Activated CD8-positive, alpha-beta T cell treated with anti-CD3 and anti-CD28 coated beads, Interleukin-2, amount 10 ng/mL, durations not matched to agents 7 days and 5 days (primary cell): ENCODE results near the gene TBC1D3H. TPM values are rescaled to one million over a fixed set of nuclear protein-coding genes. Genes with fewer than 3 reads are reported as not detected.
"Not testable (repeated sequence)": the region's sequence is repeated elsewhere in the genome, so short reads cannot be mapped to it uniquely, and the experiment has no call there.

Experiments
- ATAC-seq: fragments of 150-1000 bp; cut with Tn5 transposase; one replicate; pipeline ENCODE4 v1.10.0; 2021; ENCODE audit warnings: moderate library complexity
- CTCF ChIA-PET: fragments of 350-600 bp; sonication (Branson Sonifier 250); formaldehyde crosslinking; loops from one replicate; lab custom pipeline; 2021; ENCODE audit warnings: antibody characterized with exemption; lab: Charles Lee
- POLR2A ChIA-PET: fragments of 350-600 bp; sonication (Branson Sonifier 250); formaldehyde crosslinking; loops from one replicate; lab custom pipeline; 2021; ENCODE audit warnings: antibody characterized with exemption; lab: Charles Lee
- DNase-seq: peaks from one replicate; pipeline ENCODE4 v3.0.0-alpha.2; 2020
- H3K27ac Mint-ChIP-seq: one replicate; pipeline ENCODE4 v1.8.0; 2021; ENCODE audit warnings: mild to moderate bottlenecking, mixed read lengths
- H3K27me3 Mint-ChIP-seq: one replicate; pipeline ENCODE4 v1.8.0; 2021; ENCODE audit warnings: low read depth, mixed read lengths
- H3K36me3 Mint-ChIP-seq: one replicate; pipeline ENCODE4 v1.8.0; 2021; ENCODE audit warnings: low read depth, mixed read lengths
- H3K4me1 Mint-ChIP-seq: one replicate; pipeline ENCODE4 v1.8.0; 2021; ENCODE audit warnings: low read depth, mixed read lengths
- H3K4me3 Mint-ChIP-seq: one replicate; pipeline ENCODE4 v1.8.0; 2021; ENCODE audit warnings: mild to moderate bottlenecking, mixed read lengths
- H3K9me3 Mint-ChIP-seq: one replicate; pipeline ENCODE4 v1.8.0; 2022; ENCODE audit warnings: mixed read lengths; ENCODE audit not compliant: insufficient read depth
- total RNA-seq, 2 experiments: library from RNA; stranded (reverse); gene quantifications; one replicate each; pipeline ENCODE4 v1.2.3, GENCODE V29; 2021

The TBC1D3H gene
- not detected for total RNA-seq

GRCh38 chr17:36388385-36389245 lies at the start of gene TBC1D3H:
Gene TBC1D3H, minus strand, starts transcription at chr17:36388435. Its CDS starts 1,540 bp downstream, at chr17:36386895.
- CTCF ChIA-PET, ATAC-seq, H3K4me3 Mint-ChIP-seq, H3K27me3 Mint-ChIP-seq, H3K27ac Mint-ChIP-seq, POLR2A ChIA-PET, H3K9me3 Mint-ChIP-seq, H3K4me1 Mint-ChIP-seq, DNase-seq, H3K36me3 Mint-ChIP-seq: not testable (repeated sequence)

GRCh38 chr17:36428891-36429290 lies 40.7 kb upstream of the TBC1D3H start:
- CTCF ChIA-PET, H3K36me3 Mint-ChIP-seq, H3K4me3 Mint-ChIP-seq, ATAC-seq, POLR2A ChIA-PET, H3K27ac Mint-ChIP-seq, H3K4me1 Mint-ChIP-seq, H3K9me3 Mint-ChIP-seq, H3K27me3 Mint-ChIP-seq, DNase-seq: not testable (repeated sequence)

- H3K4me3 Mint-ChIP-seq, H3K27ac Mint-ChIP-seq, ATAC-seq, H3K4me1 Mint-ChIP-seq, POLR2A ChIA-PET, CTCF ChIA-PET, H3K9me3 Mint-ChIP-seq, DNase-seq, H3K36me3 Mint-ChIP-seq, H3K27me3 Mint-ChIP-seq: not testable (repeated sequence)
Measured at GRCh38 chr17:36415180-36415941, 27.1 kb upstream of the TBC1D3H start.

GRCh38 chr17:36390943-36391645 lies 2.9 kb upstream of the TBC1D3H start:
- H3K4me3 Mint-ChIP-seq, POLR2A ChIA-PET, H3K27me3 Mint-ChIP-seq, CTCF ChIA-PET, H3K9me3 Mint-ChIP-seq, H3K27ac Mint-ChIP-seq, DNase-seq, ATAC-seq, H3K36me3 Mint-ChIP-seq, H3K4me1 Mint-ChIP-seq: not testable (repeated sequence)

GRCh38 chr17:36375938-36376337 lies 12.3 kb downstream of the TBC1D3H start:
- H3K27ac Mint-ChIP-seq, ATAC-seq, H3K4me1 Mint-ChIP-seq, H3K4me3 Mint-ChIP-seq, CTCF ChIA-PET, H3K36me3 Mint-ChIP-seq, DNase-seq, H3K27me3 Mint-ChIP-seq, H3K9me3 Mint-ChIP-seq, POLR2A ChIA-PET: not testable (repeated sequence)

GRCh38 chr17:36362496-36362895 lies 25.7 kb downstream of the TBC1D3H start:
- CTCF ChIA-PET, H3K4me1 Mint-ChIP-seq, H3K36me3 Mint-ChIP-seq, ATAC-seq, H3K4me3 Mint-ChIP-seq, POLR2A ChIA-PET, H3K27me3 Mint-ChIP-seq, H3K27ac Mint-ChIP-seq, DNase-seq, H3K9me3 Mint-ChIP-seq: not testable (repeated sequence)

Other genes starting within 250 kb of the TBC1D3H start
- gene TBC1D3B, start 211.8 kb downstream of the TBC1D3H start, total RNA-seq: 1 to 10 TPM; 6.7 to 8.1 TPM
- gene CCL3L1, start 191.7 kb downstream of the TBC1D3H start, total RNA-seq: under 1 TPM; 0.16 to 0.84 TPM
- 1 to 10 TPM; 1.2 to 1.5 TPM for gene CCL4L2, start 177.4 kb downstream of the TBC1D3H start, total RNA-seq
- gene TBC1D3I, start 123.9 kb downstream of the TBC1D3H start, total RNA-seq: under 1 TPM; 0.31 to 0.58 TPM
- gene TBC1D3G, start 64.6 kb downstream of the TBC1D3H start, total RNA-seq: not detected
- 10 to 100 TPM; 32.2 to 33.7 TPM for gene ZNHIT3, start 98.2 kb upstream of the TBC1D3H start, total RNA-seq
- 100 to 1,000 TPM; 136 to 142 TPM for gene MYO19, start 146.4 kb upstream of the TBC1D3H start, total RNA-seq
- 10 to 100 TPM in 1 of 2 experiments, 1 to 10 TPM in 1; 8.0 to 11.7 TPM for gene PIGW, start 146.6 kb upstream of the TBC1D3H start, total RNA-seq
- 100 to 1,000 TPM; 112 to 122 TPM for gene GGNBP2, start 156.5 kb upstream of the TBC1D3H start, total RNA-seq
- 1 to 10 TPM; 4.7 to 5.0 TPM for gene DHRS11, start 203.4 kb upstream of the TBC1D3H start, total RNA-seq
- 10 to 100 TPM; 10.7 to 13.1 TPM for gene MRM1, start 213.1 kb upstream of the TBC1D3H start, total RNA-seq